GM18873 (cell line): ENCODE measurements around the gene PICALM.
"Not testable (repeated sequence)": the region's sequence is repeated elsewhere in the genome, so short reads cannot be mapped to it uniquely, and the experiment has no call there.

Source experiments
- ATAC-seq: cut with Tn5 transposase; IDR thresholded peaks from one replicate; pipeline ENCODE4 v1.9.1; 2021; ENCODE audit warnings: mild to moderate bottlenecking, moderate library complexity, moderate number of reproducible peaks; ENCODE audit not compliant: unreplicated experiment, low FRiP score

The PICALM gene

GRCh38 chr11:85947431-85948272 lies 121.2 kb downstream of the PICALM start:
- no peak for ATAC-seq

GRCh38 chr11:85946221-85946620 lies 122.7 kb downstream of the PICALM start:
- no peak for ATAC-seq

GRCh38 chr11:85945788-85946187 lies 123.1 kb downstream of the PICALM start:
- ATAC-seq: no peak

GRCh38 chr11:85945296-85945695 lies 123.6 kb downstream of the PICALM start:
- ATAC-seq: no peak

- ATAC-seq: no peak
Observed at GRCh38 chr11:85941380-85941973, 127.4 kb downstream of the PICALM start.

GRCh38 chr11:85939099-85940015 lies 129.5 kb downstream of the PICALM start:
- no peak for ATAC-seq

- no peak for ATAC-seq
Observed at GRCh38 chr11:85937835-85938234, 131.0 kb downstream of the PICALM start.

GRCh38 chr11:85935751-85936150 lies 133.1 kb downstream of the PICALM start:
- ATAC-seq: no peak

GRCh38 chr11:85934596-85935169 lies 134.2 kb downstream of the PICALM start:
- ATAC-seq: no peak

- no peak for ATAC-seq
Observed at GRCh38 chr11:85930879-85931366, 138.0 kb downstream of the PICALM start.

GRCh38 chr11:85926653-85927214 lies 142.2 kb downstream of the PICALM start:
- ATAC-seq: not testable (repeated sequence)

- ATAC-seq: no peak
Observed at GRCh38 chr11:85923455-85923854, 145.4 kb downstream of the PICALM start.

GRCh38 chr11:85922367-85922766 lies 146.5 kb downstream of the PICALM start:
- peak; percentile 87 for ATAC-seq

- ATAC-seq: no peak
Observed at GRCh38 chr11:85918910-85919794, 149.7 kb downstream of the PICALM start.

- ATAC-seq: no peak
Observed at GRCh38 chr11:85914425-85914824, 154.5 kb downstream of the PICALM start.

- ATAC-seq: no peak
Observed at GRCh38 chr11:85913513-85913912, 155.4 kb downstream of the PICALM start.

- no peak for ATAC-seq
Observed at GRCh38 chr11:85912414-85912813, 156.5 kb downstream of the PICALM start.
